Parathyroid adenoma (tissue), 2 donors: ENCODE results near the gene HPCAL1.
"Not testable (repeated sequence)": the region's sequence is repeated elsewhere in the genome, so short reads cannot be mapped to it uniquely, and the experiment has no call there.

Source experiments
- H2AFZ ChIP-seq: fragments of 300-600 bp; sonication (generic); one replicate; pipeline ENCODE4 v1.7.0; 2017; ENCODE audit warnings: antibody characterized with exemption, mild to moderate bottlenecking
- H3K27ac ChIP-seq: fragments of 300-600 bp; sonication (generic); one replicate; pipeline ENCODE4 v1.7.0; 2017
- H3K27me3 ChIP-seq: fragments of 300-600 bp; sonication (generic); one replicate; pipeline ENCODE4 v1.7.0; 2017; ENCODE audit warnings: low read length; ENCODE audit not compliant: control insufficient read depth, insufficient read depth
- H3K36me3 ChIP-seq: fragments of 300-600 bp; sonication (generic); one replicate; pipeline ENCODE4 v1.7.0; 2017; ENCODE audit warnings: low read length; ENCODE audit not compliant: control insufficient read depth, insufficient read depth
- H3K4me1 ChIP-seq: fragments of 300-600 bp; sonication (generic); one replicate; pipeline ENCODE4 v1.7.0; 2017; ENCODE audit warnings: control low read depth
- H3K4me2 ChIP-seq: fragments of 300-600 bp; sonication (generic); one replicate; pipeline ENCODE4 v1.7.0; 2017; ENCODE audit warnings: low read length
- H3K4me3 ChIP-seq: fragments of 300-600 bp; sonication (generic); one replicate; pipeline ENCODE4 v1.7.0; 2017; ENCODE audit warnings: low read depth, low read length
- H3K79me2 ChIP-seq: fragments of 300-600 bp; sonication (generic); one replicate; pipeline ENCODE4 v1.7.0; 2017; ENCODE audit warnings: control low read depth
- H3K9ac ChIP-seq: fragments of 300-600 bp; sonication (generic); one replicate; pipeline ENCODE4 v1.7.0; 2017; ENCODE audit warnings: mild to moderate bottlenecking
- H3K9me3 ChIP-seq: fragments of 300-600 bp; sonication (generic); one replicate; pipeline ENCODE4 v1.7.0; 2017; ENCODE audit warnings: low read length; ENCODE audit not compliant: control insufficient read depth
- TF ChIP-seq, protein P1 (sequence below): fragments of 300-600 bp; sonication (generic); IDR thresholded peaks from one replicate; pipeline ENCODE4 v1.7.0; 2017; ENCODE audit warnings: antibody characterized with exemption, mild to moderate bottlenecking
- donor health status: primary hyperparathyroidism.

Gene HPCAL1

DNA sequence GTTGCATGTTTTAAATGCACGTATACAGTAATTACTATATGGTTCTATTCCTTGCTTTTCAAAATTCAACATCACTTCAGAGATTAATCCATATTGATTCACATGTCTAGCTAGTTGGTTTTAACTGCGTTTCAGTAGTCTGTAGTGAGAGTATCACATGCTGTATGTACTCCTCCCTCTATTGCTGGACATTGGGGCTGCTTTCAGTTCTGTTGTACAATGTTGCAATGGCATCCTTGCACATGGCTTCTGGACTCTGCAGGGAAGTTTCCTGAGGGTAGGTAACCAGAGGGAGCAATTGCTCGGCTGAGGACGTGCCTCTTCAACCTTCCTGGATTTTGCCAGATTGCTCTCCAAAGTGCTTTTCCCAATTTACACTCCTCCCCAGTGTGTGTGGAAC, 10.7 kb upstream of the HPCAL1 start:
- Histone ChIP-seq H3K36me3 (no peaks in the 10 kb centered on the region), H3K27ac (no peak overlapping the region), H2AFZ (no peak overlapping the region), H3K27me3 (no peaks in the 10 kb centered on the region), H3K4me1 (no peaks in the 10 kb centered on the region), H3K9me3 (no peaks in the 10 kb centered on the region), H3K4me2 (no peak overlapping the region), H3K4me3 (no peak overlapping the region), H3K9ac (no peak overlapping the region), H3K79me2 (no peaks in the 10 kb centered on the region)
- TF ChIP-seq, protein P1, sequence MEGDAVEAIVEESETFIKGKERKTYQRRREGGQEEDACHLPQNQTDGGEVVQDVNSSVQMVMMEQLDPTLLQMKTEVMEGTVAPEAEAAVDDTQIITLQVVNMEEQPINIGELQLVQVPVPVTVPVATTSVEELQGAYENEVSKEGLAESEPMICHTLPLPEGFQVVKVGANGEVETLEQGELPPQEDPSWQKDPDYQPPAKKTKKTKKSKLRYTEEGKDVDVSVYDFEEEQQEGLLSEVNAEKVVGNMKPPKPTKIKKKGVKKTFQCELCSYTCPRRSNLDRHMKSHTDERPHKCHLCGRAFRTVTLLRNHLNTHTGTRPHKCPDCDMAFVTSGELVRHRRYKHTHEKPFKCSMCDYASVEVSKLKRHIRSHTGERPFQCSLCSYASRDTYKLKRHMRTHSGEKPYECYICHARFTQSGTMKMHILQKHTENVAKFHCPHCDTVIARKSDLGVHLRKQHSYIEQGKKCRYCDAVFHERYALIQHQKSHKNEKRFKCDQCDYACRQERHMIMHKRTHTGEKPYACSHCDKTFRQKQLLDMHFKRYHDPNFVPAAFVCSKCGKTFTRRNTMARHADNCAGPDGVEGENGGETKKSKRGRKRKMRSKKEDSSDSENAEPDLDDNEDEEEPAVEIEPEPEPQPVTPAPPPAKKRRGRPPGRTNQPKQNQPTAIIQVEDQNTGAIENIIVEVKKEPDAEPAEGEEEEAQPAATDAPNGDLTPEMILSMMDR: no peak

DNA sequence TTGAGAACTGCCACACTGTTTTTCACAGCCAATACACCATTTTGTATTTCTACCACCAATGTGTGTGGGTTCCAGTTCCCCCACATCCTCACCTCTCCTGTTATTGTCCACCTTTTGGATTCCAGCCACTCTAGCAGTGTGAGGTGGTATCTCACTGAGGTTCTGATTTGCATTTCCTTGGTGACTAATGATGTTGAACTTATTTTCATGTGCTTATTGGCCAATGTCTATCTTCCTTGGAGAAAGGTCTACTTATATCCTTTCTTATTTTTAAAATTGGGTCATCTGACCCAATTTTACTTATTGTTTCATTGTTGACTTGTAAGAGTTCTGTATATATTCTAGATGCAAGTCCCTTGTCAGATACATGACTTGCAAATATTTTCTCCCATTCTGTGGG, 9.1 kb upstream of the HPCAL1 start:
- Histone ChIP-seq H3K4me1 (no peaks in the 10 kb centered on the region), H3K27ac (no peak overlapping the region), H3K79me2 (no peaks in the 10 kb centered on the region), H3K4me3 (no peak overlapping the region), H2AFZ (no peak overlapping the region), H3K9ac (no peak overlapping the region), H3K4me2 (no peak overlapping the region), H3K27me3 (no peaks in the 10 kb centered on the region), H3K9me3 (no peaks in the 10 kb centered on the region), H3K36me3 (no peaks in the 10 kb centered on the region)
- TF ChIP-seq, protein P1: no peak

DNA sequence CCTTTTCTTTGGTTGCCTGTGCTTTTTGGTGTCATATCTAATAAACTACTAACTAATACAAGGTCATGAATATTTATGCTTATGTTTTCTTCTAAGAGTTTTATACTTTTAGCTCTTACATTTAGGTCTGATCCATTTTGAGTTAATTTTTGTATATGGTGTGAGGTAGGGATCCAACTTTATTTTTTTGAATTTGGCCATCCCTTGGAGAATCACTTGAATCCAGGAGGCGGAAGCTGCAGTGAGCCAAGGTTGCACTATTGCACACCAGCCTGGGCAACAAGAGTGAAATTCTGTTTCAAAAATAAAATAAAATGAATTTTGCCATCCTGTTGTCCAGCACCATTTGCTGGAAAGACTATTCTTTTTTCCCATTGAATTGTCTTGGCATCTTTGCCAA, 8.6 kb upstream of the HPCAL1 start:
- Histone ChIP-seq H3K36me3 (no peaks in the 10 kb centered on the region), H2AFZ (no peak overlapping the region), H3K9ac (no peak overlapping the region), H3K9me3 (no peaks in the 10 kb centered on the region), H3K79me2 (no peaks in the 10 kb centered on the region), H3K27ac (no peak overlapping the region), H3K4me2 (no peak overlapping the region), H3K4me3 (no peak overlapping the region), H3K4me1 (no peaks in the 10 kb centered on the region), H3K27me3 (no peaks in the 10 kb centered on the region)
- TF ChIP-seq, protein P1: no peak

DNA sequence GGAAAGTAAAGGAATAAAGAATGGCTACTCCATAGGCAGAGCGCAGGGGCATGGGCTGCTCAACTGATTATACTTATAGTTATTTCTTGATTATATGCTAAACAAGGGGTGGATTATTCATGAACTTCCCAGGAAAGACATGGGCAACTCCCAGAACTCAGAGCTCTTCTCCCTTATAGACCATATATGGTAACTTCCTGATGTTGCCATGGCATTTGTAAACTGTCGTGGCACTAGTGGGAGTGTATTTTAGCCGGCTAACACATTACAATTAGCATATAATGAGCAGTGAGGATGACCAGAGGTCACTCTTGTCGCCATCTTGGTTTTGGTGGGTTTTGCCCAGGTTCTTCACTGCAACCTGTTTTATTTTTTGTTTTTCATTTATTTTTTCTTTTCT, 7.1 kb upstream of the HPCAL1 start:
- H3K27ac ChIP-seq, H3K4me1 ChIP-seq, H3K79me2 ChIP-seq, H3K36me3 ChIP-seq, H3K27me3 ChIP-seq, H3K4me2 ChIP-seq, H3K9me3 ChIP-seq, H2AFZ ChIP-seq, H3K4me3 ChIP-seq, H3K9ac ChIP-seq: not testable (repeated sequence)

DNA sequence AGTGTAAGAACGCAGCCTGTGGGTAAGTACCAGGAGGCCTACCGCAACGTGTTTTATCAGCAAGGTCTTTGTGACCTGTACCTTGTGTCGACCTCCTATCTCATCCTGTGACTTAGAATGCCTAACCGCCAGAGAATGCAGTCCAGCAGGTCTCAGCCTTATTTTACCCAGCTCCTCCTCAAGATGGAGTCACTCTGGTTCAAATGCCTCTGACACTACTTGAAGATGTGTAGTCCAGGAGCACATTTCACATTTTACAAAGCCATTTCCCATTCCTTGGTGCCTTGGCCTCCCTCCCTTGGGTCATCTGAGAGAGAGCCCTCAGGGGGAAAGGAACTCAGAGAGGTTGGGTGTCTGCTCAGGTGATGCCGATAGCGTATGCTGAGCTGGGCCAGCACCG, 6.6 kb upstream of the HPCAL1 start:
- H3K4me2 ChIP-seq: no peak overlapping the region
- H2AFZ ChIP-seq: no peak overlapping the region
- H3K36me3 ChIP-seq: no peaks in the 10 kb centered on the region
- no peaks in the 10 kb centered on the region for H3K4me1 ChIP-seq
- TF ChIP-seq, protein P1: no peak
- H3K9ac ChIP-seq: no peak overlapping the region
- H3K4me3 ChIP-seq: no peak overlapping the region
- H3K79me2 ChIP-seq: no peaks in the 10 kb centered on the region
- no peaks in the 10 kb centered on the region for H3K27me3 ChIP-seq
- H3K9me3 ChIP-seq: no peaks in the 10 kb centered on the region
- no peak overlapping the region for H3K27ac ChIP-seq
